HepG2 (cell line): Measurements from ENCODE around the gene DAGLB. TPM values are rescaled to one million over a fixed set of nuclear protein-coding genes. Genes with fewer than 3 reads are reported as not detected.

ENCODE experiments used
- ATAC-seq: fragments of 200-7000 bp; cut with Tn5 transposase; 3 replicates; pipeline ENCODE4 v1.9.1; 2020; ENCODE audit warnings: mild to moderate bottlenecking, moderate library complexity
- BruUV-seq: library from RNA; stranded (reverse); fragments of 400-500 nt; replicated peaks from 2 replicates; lab custom pipeline; 2021; lab: Mats Ljungman, UMichigan
- CTCF ChIA-PET: fragments of 300-600 bp; formaldehyde crosslinking; extraction: SDS; loops from one replicate; lab custom pipeline; 2021; ENCODE audit warnings: low total read pairs, inconsistent platforms, low intra/inter-chr PET ratio; lab: Yijun Ruan, JAX
- POLR2A ChIA-PET: fragments of 350-600 bp; sonication (Branson Sonifier 250); formaldehyde crosslinking; loops from one replicate; lab custom pipeline; 2020; ENCODE audit warnings: antibody characterized with exemption, inconsistent platforms; lab: Yijun Ruan, JAX
- DNase-seq: peaks from one replicate; pipeline ENCODE4 v3.0.0-alpha.2; 2015; ENCODE audit warnings: low spot score
- FAIRE-seq: peaks from 3 replicates; lab custom pipeline; 2011; peaks lifted over from hg19 to GRCh38; lab: Jason Lieb, UNC
- H2AFZ ChIP-seq: one replicate; pipeline ENCODE4 v1.6.1; 2011; ENCODE audit warnings: low read length, inconsistent platforms
- H3K27ac ChIP-seq: fragments of 300-600 bp; 3 replicates; pipeline ENCODE4 v1.8.0; 2011; ENCODE audit warnings: mixed run types, mild to moderate bottlenecking, mixed read lengths, low read length, inconsistent platforms; ENCODE audit not compliant: insufficient read depth; ENCODE audit errors: extremely low read length
- H3K27me3 ChIP-seq, 2 experiments: fragments of 200-600 bp in 1 of 2; 2 replicates in 1 of 2; 3 replicates in 1 of 2; pipeline versions ENCODE4 v1.6.0 to v1.8.0; 2011; ENCODE audit warnings: low read length in 2 of 2, mild to moderate bottlenecking in 2 of 2, moderate library complexity in 2 of 2, inconsistent platforms in 1 of 2; ENCODE audit not compliant: insufficient read depth in 2 of 2, control insufficient read depth in 1 of 2
- H3K36me3 ChIP-seq, 2 experiments: fragments of 200-600 bp in 1 of 2; replicated peaks in 1 of 2; 2 replicates in 1 of 2; 3 replicates in 1 of 2; pipeline versions ENCODE4 v1.5.1 to v1.8.0; 2011; ENCODE audit warnings: low read length in 2 of 2, inconsistent platforms in 1 of 2; ENCODE audit not compliant: insufficient read depth in 2 of 2, control insufficient read depth in 1 of 2
- H3K4me1 ChIP-seq: 2 replicates; pipeline ENCODE4 v1.5.1; 2012; ENCODE audit warnings: low read length, inconsistent platforms; ENCODE audit not compliant: insufficient read depth
- H3K4me2 ChIP-seq: 2 replicates; pipeline ENCODE4 v1.6.0; 2011; ENCODE audit warnings: low read depth, low read length, inconsistent platforms
- H3K4me3 ChIP-seq, 3 experiments: fragments of 200-600 bp in 1 of 3; sonication (generic), shearing (Covaris generic) in 1 of 3; replicated peaks in 1 of 3; 2 replicates each; pipeline ENCODE4 v1.5.1; 2011 to 2016; ENCODE audit warnings: low read length in 3 of 3, inconsistent platforms in 2 of 3, low read depth in 2 of 3, mild to moderate bottlenecking in 2 of 3, control low read depth in 1 of 3, mixed read lengths in 1 of 3; ENCODE audit not compliant: insufficient read depth in 1 of 3
- H3K79me2 ChIP-seq: one replicate; pipeline ENCODE4 v1.6.1; 2011; ENCODE audit warnings: low read length, inconsistent platforms; ENCODE audit not compliant: insufficient read depth
- H3K9ac ChIP-seq: 2 replicates; pipeline ENCODE4 v1.6.0; 2011; ENCODE audit warnings: mild to moderate bottlenecking, low read depth, low read length, inconsistent platforms; ENCODE audit not compliant: insufficient read depth
- H3K9me3 ChIP-seq: 2 replicates; pipeline ENCODE4 v1.5.1; 2012; ENCODE audit warnings: mild to moderate bottlenecking, low read length
- H4K20me1 ChIP-seq: 2 replicates; pipeline ENCODE4 v1.6.0; 2011; ENCODE audit warnings: inconsistent platforms, mild to moderate bottlenecking, low read length, moderate library complexity; ENCODE audit not compliant: insufficient read depth
- BHLHE40 ChIP-seq: IDR thresholded peaks from 2 replicates; pipeline ENCODE4 v1.6.1; 2011; ENCODE audit warnings: low read length, improper control_type of control experiment
- HNF4G ChIP-seq, 2 experiments: sonication (generic) in 1 of 2; formaldehyde crosslinking in 1 of 2; IDR thresholded peaks; 2 replicates each; pipeline versions ENCODE4 v1.4.0 to v1.6.1; 2011 to 2020; ENCODE audit warnings: borderline replicate concordance in 2 of 2, low read depth in 2 of 2, mild to moderate bottlenecking in 2 of 2, low read length in 1 of 2, missing genetic modification reagents in 1 of 2, moderate library complexity in 1 of 2
- NFYC ChIP-seq: IDR thresholded peaks from 2 replicates; pipeline ENCODE4 v1.6.1; 2016; ENCODE audit warnings: missing genetic modification reagents, missing compliant biosample characterization
- PRMT3 ChIP-seq: sonication (generic); formaldehyde crosslinking; IDR thresholded peaks from 2 replicates; pipeline ENCODE4 v1.8.1; 2022; ENCODE audit warnings: low read depth, mild to moderate bottlenecking, moderate library complexity, missing genetic modification reagents, borderline replicate concordance
- RAD21 ChIP-seq: fragments of 450-650 bp; formaldehyde crosslinking; IDR thresholded peaks from 2 replicates; pipeline ENCODE4 v1.5.0; 2020; ENCODE audit warnings: mild to moderate bottlenecking
- TARDBP ChIP-seq: sonication (generic); formaldehyde crosslinking; IDR thresholded peaks from 2 replicates; pipeline ENCODE4 v1.8.0; 2022; ENCODE audit warnings: mild to moderate bottlenecking, missing genetic modification reagents
- TOPORS ChIP-seq: sonication (generic); formaldehyde crosslinking; IDR thresholded peaks from 2 replicates; pipeline ENCODE4 v1.8.0; 2023; ENCODE audit warnings: mild to moderate bottlenecking, missing genetic modification reagents
- UBTF ChIP-seq: sonication (generic); formaldehyde crosslinking; IDR thresholded peaks from 2 replicates; pipeline ENCODE4 v1.4.0; 2020; ENCODE audit warnings: mild to moderate bottlenecking, missing genetic modification reagents
- ZBTB39 ChIP-seq: sonication (generic); formaldehyde crosslinking; IDR thresholded peaks from 2 replicates; pipeline ENCODE4 v1.5.0; 2020; ENCODE audit warnings: missing genetic modification reagents
- ZNF160 ChIP-seq: sonication (generic); formaldehyde crosslinking; IDR thresholded peaks from 2 replicates; pipeline ENCODE4 v1.8.0; 2022; ENCODE audit warnings: mild to moderate bottlenecking, inconsistent platforms, missing genetic modification reagents
- ZNF432 ChIP-seq: sonication (generic); formaldehyde crosslinking; IDR thresholded peaks from 2 replicates; pipeline ENCODE4 v1.5.0; 2020; ENCODE audit warnings: missing genetic modification reagents, mild to moderate bottlenecking, borderline replicate concordance
- WGBS: methylation state at CpG from one replicate; pipeline ENCODE4 v1.1.6; 2017; ENCODE audit warnings: low lambda C conversion rate; 5-methylcytosine and 5-hydroxymethylcytosine counted together
- in situ Hi-C: cut with HindIII; loops from 2 replicates; pipeline ENCODE4 v1.10.0; 2017; ENCODE audit warnings: low pct_unique_long_range_greater_than_20kb; ENCODE audit not compliant: extremely low pct_ligation_motif_present
- intact Hi-C: fragments of 100-400 bp; cut with micrococcal nuclease; formaldehyde crosslinking; loops from one replicate; pipeline ENCODE4 v1.10.0; 2022; ENCODE audit not compliant: unreplicated experiment
- polyA plus RNA-seq, 8 experiments: library from polyadenylated mRNA; depleted of rRNA in 3 of 8; stranded (reverse) in 7 of 8; unstranded in 1 of 8; fragments of >200 nt; fragmentation: Illumina TruSeq in 4 of 8; extraction: Trizol in 4 of 8; gene quantifications; 2 replicates each; pipeline versions ENCODE4 v1.2.1 to v1.2.3, GENCODE V29; 2011 to 2016; ENCODE audit warnings: low read depth in 4 of 8, missing spikeins in 1 of 8, mixed read lengths in 1 of 8; ENCODE audit not compliant: insufficient read depth in 1 of 8
- total RNA-seq, 5 experiments: library from RNA; depleted of rRNA; stranded (reverse); fragments of >200 nt; fragmentation: Illumina TruSeq; extraction: Trizol; gene quantifications; 2 replicates each; pipeline ENCODE4 v1.2.3, GENCODE V29; 2016; ENCODE audit warnings: low read depth in 1 of 5

The DAGLB gene
- total and polyA plus RNA-seq, 2 of the 13 experiments (the other 11 are each of a cell fraction or from before 2014, with no cell fraction given), result 7.9 to 9.8 TPM

- peaks cover 10 to 31% of the 10 kb centered on the region in 2 experiments; a peak in 4 of 5 replicates for H3K36me3 ChIP-seq
- intact Hi-C loops (no loop called here), in situ Hi-C loops (no loop called here)
- ChIA-PET CTCF (no interaction called here), POLR2A (interaction anchor here (0.5 to 0.8 kb wide), 2 partner anchors 28 to 607 kb away, joined by 3 to 4 read pairs; partner anchors contain the start of gene DAGLB)
- DNase-seq (no peak), ATAC-seq (no peak), FAIRE-seq (no peak)
- 95% methylated on average over 2 of the region's 10 CpGs for WGBS
- no peaks in the 10 kb centered on the region for H3K4me1 ChIP-seq
- H3K9me3 ChIP-seq, result no peaks in the 10 kb centered on the region
- H3K4me2 ChIP-seq, result no peak overlapping the region
- TF ChIP-seq BHLHE40 (no peak), ZNF160 (CRISPR knock-in tag) (no peak), TOPORS (no peak), ZNF432 (CRISPR knock-in tag) (no peak), ZBTB39 (CRISPR knock-in tag) (no peak), PRMT3 (no peak), HNF4G (IDR thresholded peaks at IDR 0.05; ENCODE audit: borderline replicate concordance, low read depth, low read length) (no peak), HNF4G (CRISPR knock-in tag; IDR thresholded peaks at IDR 0.05; ENCODE audit: borderline replicate concordance, low read depth) (no peak), NFYC (CRISPR knock-in tag) (no peak), RAD21 (CRISPR knock-in tag) (no peak), TARDBP (CRISPR knock-in tag) (no peak), UBTF (CRISPR knock-in tag) (no peak)
- no TSS peak for BruUV-seq
- no peak overlapping the region for H3K9ac ChIP-seq
- H4K20me1 ChIP-seq, result no peaks in the 10 kb centered on the region
- no peak overlapping the region for H3K4me3 ChIP-seq
- no peaks in the 10 kb centered on the region for H3K27me3 ChIP-seq
- H3K27ac ChIP-seq, result no peak overlapping the region
- no peak overlapping the region for H2AFZ ChIP-seq
- H3K79me2 ChIP-seq, result no peaks in the 10 kb centered on the region
Measured at GRCh38 chr7:6420680-6421079, 27.1 kb downstream of the DAGLB start.
